Spleen (tissue), 7 donors: Measurements from ENCODE around the gene PRRT4.

Experiments used
- CTCF ChIP-seq, 11 experiments: fragments of 200-600 bp in 7 of 11; fragments of 450-650 bp in 4 of 11; sonication (generic) in 4 of 11; IDR thresholded peaks in 8 of 11; conservative IDR thresholded peaks in 3 of 11; 1 replicate in 7 of 11; 2 replicates in 4 of 11; pipeline versions ENCODE4 v1.4.0 to v1.8.0; 2016 to 2021; ENCODE audit warnings: antibody characterized with exemption in 11 of 11, inconsistent platforms in 4 of 11, mild to moderate bottlenecking in 1 of 11
- POLR2A ChIP-seq, 3 donors: fragments of 450-650 bp; IDR thresholded peaks; one replicate each; pipeline ENCODE4 v1.5.1; 2017; ENCODE audit warnings: antibody characterized with exemption in 3 of 3, mild to moderate bottlenecking in 1 of 3
- POLR2AphosphoS5 ChIP-seq, 3 donors: sonication (generic); formaldehyde crosslinking; IDR thresholded peaks; one replicate each; pipeline ENCODE4 v1.5.1; 2017; ENCODE audit warnings: antibody characterized with exemption in 3 of 3
- donor health status: DM: no; HTN: no; CAD: no; lungs with moderate emphysema.
- donor health status: DM: no; HTN: no; CAD: no.
- donor health status: DM: no; HTN: no; CAD: no.

DNA sequence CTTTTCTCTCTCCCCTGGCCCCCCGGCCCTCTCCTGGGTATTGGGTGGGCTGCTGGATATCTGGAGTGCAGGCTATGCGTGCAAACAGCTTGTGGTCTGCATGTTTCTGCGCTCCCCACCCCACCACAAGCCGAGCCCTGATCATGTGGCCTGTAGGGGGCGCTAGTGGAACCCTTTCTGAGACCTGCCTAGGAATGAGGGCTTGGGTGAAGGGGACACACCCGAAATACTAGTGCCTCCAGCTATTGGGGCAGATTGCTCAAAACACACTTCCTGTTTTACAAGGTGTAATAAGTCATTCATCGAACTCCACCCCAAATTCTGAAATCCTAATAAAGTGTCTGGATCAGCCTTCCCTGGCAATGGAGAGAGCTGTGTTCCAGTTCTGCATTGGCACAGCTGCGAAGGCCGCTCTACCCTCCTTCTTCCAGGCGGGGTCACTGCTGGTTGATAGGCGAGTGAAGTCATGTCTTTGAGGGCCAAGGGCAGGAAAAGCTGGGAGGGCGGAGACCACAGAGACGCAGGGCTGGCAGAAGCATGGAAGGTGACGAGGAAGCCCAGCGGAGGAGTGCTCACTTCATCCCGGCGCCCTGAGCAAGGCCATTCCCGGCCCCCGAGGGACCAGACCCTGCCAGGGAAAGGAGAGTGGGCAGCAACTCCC lies 19.8 kb upstream of the PRRT4 start:
- TF ChIP-seq CTCF (IDR thresholded peaks at IDR 0.05 in 8 of 11, conservative IDR thresholded peaks at IDR 0.05 in 3 of 11), result peak in 5 of 11 experiments; percentile 15 to 53 (median 38)
- peak in 1 of 3 donors; percentile 27 for TF ChIP-seq POLR2AphosphoS5 (IDR thresholded peaks at IDR 0.05)
- no peak for TF ChIP-seq POLR2A (IDR thresholded peaks at IDR 0.05)
